Measurements from ENCODE around the gene TXNL4B.

The TXNL4B gene

DNA sequence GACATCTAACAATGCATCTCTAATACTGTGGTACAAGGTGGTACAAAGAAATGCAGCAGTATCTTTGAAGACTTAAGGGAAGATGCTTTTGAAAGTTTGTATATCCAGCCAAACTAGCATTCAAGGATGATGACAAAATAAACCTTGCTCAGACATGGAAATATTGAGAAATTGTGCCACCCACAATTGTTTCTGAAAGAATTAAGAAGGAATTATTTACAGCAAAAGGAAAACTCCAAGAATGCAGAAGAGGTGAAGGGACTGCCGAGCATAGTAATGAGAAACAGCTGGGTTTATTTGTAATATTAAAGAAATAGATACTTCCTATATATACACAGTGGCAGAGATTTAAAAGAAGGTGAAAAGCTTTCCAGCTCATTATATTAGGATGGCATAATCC is 49.1 kb upstream of the TXNL4B start:
- ChIA-PET CTCF (interaction anchor here (2.9 kb wide), 1 partner anchor 17 kb away, joined by 9 read pairs; no protein-coding TSS in a partner anchor), POLR2A (no interaction called here)
- TF ChIP-seq AEBP2 (tag by site-specific recombination; IDR thresholded peaks at IDR 0.05; ENCODE audit: borderline replicate concordance) (no peak), BCL6B (tag by site-specific recombination; IDR thresholded peaks at IDR 0.05) (no peak), ZNF629 (tag by site-specific recombination; IDR thresholded peaks at IDR 0.05) (no peak), ZNF354C (tag by site-specific recombination; IDR thresholded peaks at IDR 0.05; ENCODE audit: borderline replicate concordance, low read depth) (no peak), HOXD13 (CRISPR knock-in tag; IDR thresholded peaks at IDR 0.05; ENCODE audit: borderline replicate concordance) (no peak), GFI1B (tag by site-specific recombination; IDR thresholded peaks at IDR 0.05) (no peak), ZNF600 (tag by site-specific recombination; IDR thresholded peaks at IDR 0.05) (no peak), ZNF521 (tag by site-specific recombination; IDR thresholded peaks at IDR 0.05) (no peak), KLF10 (tag by site-specific recombination; IDR thresholded peaks at IDR 0.05) (no peak), KLF7 (tag by site-specific recombination; IDR thresholded peaks at IDR 0.05; ENCODE audit: borderline replicate concordance) (no peak), ZNF610 (tag by site-specific recombination; IDR thresholded peaks at IDR 0.05; ENCODE audit: borderline replicate concordance) (no peak)
- TF ChIP-seq, protein P1, sequence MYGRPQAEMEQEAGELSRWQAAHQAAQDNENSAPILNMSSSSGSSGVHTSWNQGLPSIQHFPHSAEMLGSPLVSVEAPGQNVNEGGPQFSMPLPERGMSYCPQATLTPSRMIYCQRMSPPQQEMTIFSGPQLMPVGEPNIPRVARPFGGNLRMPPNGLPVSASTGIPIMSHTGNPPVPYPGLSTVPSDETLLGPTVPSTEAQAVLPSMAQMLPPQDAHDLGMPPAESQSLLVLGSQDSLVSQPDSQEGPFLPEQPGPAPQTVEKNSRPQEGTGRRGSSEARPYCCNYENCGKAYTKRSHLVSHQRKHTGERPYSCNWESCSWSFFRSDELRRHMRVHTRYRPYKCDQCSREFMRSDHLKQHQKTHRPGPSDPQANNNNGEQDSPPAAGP (tag by site-specific recombination; IDR thresholded peaks at IDR 0.05) = no peak
- Histone ChIP-seq H3K9me3 (ENCODE audit: control insufficient read depth, insufficient read depth, low read depth, low read length) (no peaks in the 10 kb centered on the region), H3K4me1 (ENCODE audit: control insufficient read depth, insufficient read depth, low read length) (no peaks in the 10 kb centered on the region), H3K36me3 (ENCODE audit: control insufficient read depth in 2 of 2, insufficient read depth in 1 of 2, low read length in 2 of 2) (no peaks in the 10 kb centered on the region), H3K4me3 (ENCODE audit: low read depth, low read length) (no peak overlapping the region), H3K27ac (ENCODE audit: extremely low read depth, low read depth, low read length) (no peak overlapping the region)

DNA sequence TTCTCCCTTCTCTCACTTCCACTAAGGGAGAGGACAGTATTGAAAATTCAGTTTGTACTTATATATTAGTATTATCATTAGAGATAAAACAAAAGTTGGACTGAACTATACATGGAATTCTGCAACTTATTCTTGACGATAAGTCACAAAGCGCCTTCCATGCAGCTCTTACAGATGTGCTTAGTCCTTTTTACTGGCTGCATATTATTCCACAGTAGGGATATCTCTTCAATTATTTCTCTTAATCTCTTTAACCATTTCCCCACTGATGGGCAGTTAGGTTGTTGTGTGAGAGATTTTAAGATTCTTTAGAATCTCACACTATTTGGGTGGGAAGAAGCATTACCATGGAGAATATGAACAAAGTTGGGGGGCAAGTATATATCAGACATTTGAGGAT is 46.5 kb upstream of the TXNL4B start:
- TF ChIP-seq ZNF76 (tag by site-specific recombination; IDR thresholded peaks at IDR 0.05; ENCODE audit: borderline replicate concordance, low read depth) (no peak), SP3 (tag by site-specific recombination; IDR thresholded peaks at IDR 0.05) (no peak), ZNF280C (tag by site-specific recombination; IDR thresholded peaks at IDR 0.05) (no peak), ZNF146 (tag by site-specific recombination; IDR thresholded peaks at IDR 0.05) (peak; percentile 29; the same call in 1 of the 2 replicates)
- Histone ChIP-seq H3K4me1 (ENCODE audit: control insufficient read depth, insufficient read depth, low read length) (no peaks in the 10 kb centered on the region), H3K9me3 (ENCODE audit: control insufficient read depth, insufficient read depth, low read depth, low read length) (no peaks in the 10 kb centered on the region), H3K4me3 (ENCODE audit: low read depth, low read length) (no peak overlapping the region), H3K36me3 (ENCODE audit: control insufficient read depth in 2 of 2, insufficient read depth in 1 of 2, low read length in 2 of 2) (peaks cover 0 to 4% of the 10 kb centered on the region in 2 experiments; a peak in 1 of 3 replicates), H3K27ac (ENCODE audit: extremely low read depth, low read depth, low read length) (no peak overlapping the region)
- POLR2A ChIA-PET = no interaction called here
- CTCF ChIA-PET = interaction anchor here (0.8 kb wide), 1 partner anchor 10 kb away, joined by 3 read pairs; no protein-coding TSS in a partner anchor

Data from HEK293 (cell line).